NCI-H748 (cell line): ENCODE measurements around the gene ARNT2.
"Not testable (repeated sequence)": the region's sequence is repeated elsewhere in the genome, so short reads cannot be mapped to it uniquely, and the experiment has no call there.

Experiments
- DNase-seq: peaks from one replicate; lab custom pipeline; 2025; ENCODE audit not compliant: unreplicated experiment; lab: John Stamatoyannopoulos, UW

ARNT2 gene

GRCh38 chr15:80404057-80404760 is at the start of gene ARNT2:
Gene ARNT2, plus strand, starts transcription at chr15:80404382. Its CDS starts 134 bp downstream, at chr15:80404516.
- DNase-seq: peak; percentile 60

- DNase-seq: peak; percentile 24
Observed at GRCh38 chr15:80367094-80367493, 37.1 kb upstream of the ARNT2 start.

- no peak for DNase-seq
Observed at GRCh38 chr15:80367661-80368060, 36.5 kb upstream of the ARNT2 start.

DNA sequence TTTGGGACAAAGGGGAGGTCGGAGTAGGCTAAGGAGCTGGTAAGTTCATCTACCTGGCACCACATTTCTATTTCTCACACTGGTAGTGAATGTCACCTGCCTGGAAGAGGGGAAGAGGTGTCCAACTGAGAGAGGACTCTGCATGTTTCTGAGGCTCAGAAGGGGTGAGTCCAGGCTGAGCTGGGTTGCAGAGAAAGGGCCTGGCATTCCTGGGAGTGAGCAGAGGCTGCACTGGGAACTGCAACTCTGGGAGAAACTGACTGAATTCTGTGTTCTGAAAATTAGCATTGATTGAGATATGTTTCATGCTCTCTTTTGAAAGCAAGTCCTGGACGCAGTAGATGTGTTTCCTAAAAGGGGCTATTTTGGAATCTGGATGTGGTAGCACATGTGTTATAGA is 32.3 kb upstream of the ARNT2 start:
- no peak for DNase-seq

DNA sequence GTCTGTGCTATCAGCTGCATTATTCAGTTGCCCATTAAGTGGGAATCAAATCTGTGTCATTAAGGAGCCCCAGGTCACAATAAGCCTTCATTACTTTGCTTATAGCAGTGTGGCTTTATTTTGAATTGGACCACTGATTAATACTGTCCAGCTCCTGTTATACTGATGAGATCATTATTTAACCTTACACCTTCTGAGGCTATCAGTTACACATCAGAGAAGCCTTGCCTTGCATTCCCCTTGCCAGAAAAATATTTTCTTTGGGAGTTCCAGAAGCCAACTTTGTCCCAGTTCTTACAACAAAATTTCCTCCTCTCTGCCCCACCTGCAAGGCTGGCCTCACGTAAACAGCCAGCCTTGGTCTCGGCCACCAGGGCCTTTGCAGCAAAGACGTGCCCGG is 29.7 kb upstream of the ARNT2 start:
- DNase-seq: no peak

GRCh38 chr15:80375968-80376891 is 28.0 kb upstream of the ARNT2 start:
- no peak for DNase-seq

DNA sequence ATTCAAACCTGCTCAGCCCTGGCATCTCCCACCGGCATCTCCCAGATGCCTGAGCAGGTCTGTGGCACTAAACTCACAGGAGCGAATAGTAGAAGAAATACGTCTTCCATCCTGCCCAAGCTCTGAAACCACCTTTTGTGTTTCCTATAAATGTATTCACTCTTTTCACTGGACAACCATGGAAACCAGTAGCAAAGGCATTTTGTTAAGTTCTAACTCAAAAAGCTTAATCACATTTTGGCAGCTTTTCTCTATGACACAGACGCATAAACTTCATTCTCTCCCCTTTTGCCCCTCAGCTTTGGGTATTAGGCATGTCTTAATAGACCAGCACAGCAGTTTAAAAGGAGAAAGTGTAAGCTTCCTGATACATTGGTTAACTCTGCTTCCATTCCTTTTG is 24.5 kb upstream of the ARNT2 start:
- DNase-seq: no peak

DNA sequence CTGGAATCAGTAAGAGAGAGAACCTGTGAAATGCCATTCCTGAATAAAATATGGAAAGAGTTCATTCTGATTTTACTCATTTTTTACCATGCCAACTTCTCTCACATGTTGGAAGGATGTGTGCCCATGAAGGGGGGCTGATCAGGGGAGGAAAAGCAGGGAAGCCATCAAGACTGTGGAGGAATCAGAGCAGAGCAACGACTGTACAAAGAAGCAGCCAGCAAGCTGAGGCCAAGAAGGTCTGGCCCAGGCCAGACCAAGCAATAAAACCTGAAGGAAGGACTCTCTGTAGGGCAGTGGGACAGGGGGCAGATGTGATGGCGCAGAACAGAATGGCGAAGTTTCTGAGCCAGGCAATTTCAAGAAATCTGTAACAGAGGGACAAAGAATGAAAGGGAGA is 24.0 kb upstream of the ARNT2 start:
- DNase-seq: no peak

DNA sequence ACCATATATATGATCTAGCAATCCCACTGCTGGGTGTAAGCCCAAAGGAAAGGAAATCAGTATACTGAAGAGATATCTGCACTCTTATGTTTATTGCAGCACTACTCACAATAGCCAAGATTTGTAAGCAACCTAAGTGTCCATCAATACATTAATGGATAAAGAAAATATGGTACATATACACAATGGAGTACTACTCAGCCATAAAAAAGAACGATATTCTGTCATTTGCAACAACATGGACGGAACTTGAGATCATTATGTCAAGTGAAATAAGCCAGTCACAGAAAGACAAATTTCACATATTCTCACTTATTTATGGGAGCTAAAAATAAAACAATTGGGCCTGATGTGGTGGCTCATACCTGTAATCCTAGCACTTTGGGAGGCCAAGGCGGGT is 21.9 kb upstream of the ARNT2 start:
- no peak for DNase-seq

GRCh38 chr15:80384432-80384831 is 19.8 kb upstream of the ARNT2 start:
- DNase-seq: no peak

DNA sequence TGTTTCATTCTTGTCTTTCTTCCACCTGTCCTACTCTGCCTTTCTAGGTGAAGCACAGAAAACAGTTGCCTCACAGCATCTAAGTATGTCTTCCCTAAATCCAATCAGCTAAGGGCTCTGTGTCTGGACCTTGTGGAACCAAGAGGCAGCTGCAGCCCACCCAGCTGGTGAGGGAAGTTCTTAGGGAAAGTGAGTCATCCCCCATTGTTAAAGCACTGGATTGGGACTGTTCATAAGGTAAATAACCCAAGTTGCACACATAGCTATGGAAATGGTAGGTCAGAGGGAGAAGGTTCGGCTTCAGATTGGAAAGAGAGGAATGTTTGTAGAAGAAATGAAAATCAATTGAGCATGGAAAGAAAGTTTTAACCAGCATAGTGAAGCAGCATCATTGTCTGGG is 18.0 kb upstream of the ARNT2 start:
- no peak for DNase-seq

GRCh38 chr15:80388326-80388725 is 15.9 kb upstream of the ARNT2 start:
- no peak for DNase-seq

DNA sequence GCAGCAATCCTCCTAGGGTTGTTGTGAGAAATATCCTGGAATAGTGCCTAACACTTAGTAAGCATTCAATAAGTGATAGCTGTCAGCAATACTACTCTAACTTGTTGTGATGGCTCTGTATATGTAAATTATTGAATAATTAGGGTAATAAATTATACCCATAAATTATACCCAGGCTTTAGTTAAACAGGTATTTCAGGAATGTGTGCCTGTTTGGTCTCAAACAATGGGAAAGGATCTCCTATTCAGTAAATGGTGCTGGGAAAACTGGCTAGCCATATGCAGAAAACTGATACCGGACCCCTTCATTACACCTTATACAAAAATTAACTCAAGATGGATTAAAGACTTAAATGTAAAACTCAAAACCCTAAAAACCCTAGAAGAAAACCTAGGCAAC is 14.8 kb upstream of the ARNT2 start:
- DNase-seq: no peak

- not testable (repeated sequence) for DNase-seq
Observed at GRCh38 chr15:80390942-80391341, 13.2 kb upstream of the ARNT2 start.

GRCh38 chr15:80395616-80396015 is 8.6 kb upstream of the ARNT2 start:
- no peak for DNase-seq

- DNase-seq: no peak
Observed at GRCh38 chr15:80396096-80396495, 8.1 kb upstream of the ARNT2 start.

DNA sequence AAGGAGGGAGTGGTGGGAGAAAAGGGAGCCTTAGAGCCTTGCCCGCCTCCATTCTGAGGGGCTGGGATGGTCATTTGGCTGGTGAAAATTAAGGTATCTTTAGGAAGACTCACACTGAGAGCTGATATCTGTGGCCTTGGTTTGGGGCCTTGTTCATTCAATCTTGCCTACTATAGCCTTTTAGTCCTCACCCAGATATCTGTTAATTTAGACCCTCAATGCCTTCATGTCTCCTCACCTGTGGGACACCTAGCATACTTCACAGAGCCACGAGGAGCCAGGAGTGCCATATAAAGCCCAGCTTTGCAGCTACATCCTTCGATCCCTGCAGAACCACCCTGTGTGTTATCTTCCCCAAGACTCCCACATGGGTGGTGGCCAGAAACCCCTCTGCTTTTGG is 4.7 kb upstream of the ARNT2 start:
- no peak for DNase-seq

- peak; percentile 16 for DNase-seq
Observed at GRCh38 chr15:80401456-80401855, 2.7 kb upstream of the ARNT2 start.

DNA sequence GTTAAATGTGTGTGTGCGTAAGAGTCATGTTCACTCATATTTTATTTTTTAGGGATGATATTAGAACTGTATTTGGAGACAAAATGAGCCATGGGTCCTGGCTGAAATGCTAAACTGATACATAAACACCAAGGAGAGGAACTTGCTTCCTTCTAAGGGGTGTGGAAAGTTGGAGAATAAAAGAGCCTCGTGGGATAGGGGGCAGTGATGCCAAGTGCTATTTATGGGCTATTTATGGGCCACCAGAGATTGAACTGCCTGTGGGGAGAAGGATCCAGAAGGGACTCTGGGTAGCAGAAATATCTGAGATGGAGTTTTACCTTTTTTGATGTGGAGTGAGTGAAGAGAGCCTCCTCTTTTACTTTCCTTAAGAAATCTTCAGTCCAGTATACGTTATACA is 1.8 kb upstream of the ARNT2 start:
- no peak for DNase-seq

DNA sequence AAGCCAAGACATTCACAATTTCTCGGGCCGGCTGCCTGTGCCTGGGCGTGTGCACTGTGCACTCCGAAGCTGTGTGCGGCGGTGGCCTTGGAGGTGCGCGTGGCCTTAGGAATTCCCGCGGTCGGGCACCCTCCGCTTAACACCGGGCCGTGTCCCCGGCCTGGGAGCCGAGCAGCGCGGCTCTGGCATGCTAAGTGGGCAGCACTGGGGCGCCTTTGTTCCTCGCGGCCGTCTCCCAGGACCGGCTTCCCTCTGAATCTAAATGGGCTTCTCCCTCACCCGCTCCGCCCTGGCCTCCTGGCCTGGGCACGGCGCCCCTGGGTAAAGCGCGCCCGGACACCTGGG is 498 bp upstream of the ARNT2 start:
- DNase-seq: peak; percentile 57

DNA sequence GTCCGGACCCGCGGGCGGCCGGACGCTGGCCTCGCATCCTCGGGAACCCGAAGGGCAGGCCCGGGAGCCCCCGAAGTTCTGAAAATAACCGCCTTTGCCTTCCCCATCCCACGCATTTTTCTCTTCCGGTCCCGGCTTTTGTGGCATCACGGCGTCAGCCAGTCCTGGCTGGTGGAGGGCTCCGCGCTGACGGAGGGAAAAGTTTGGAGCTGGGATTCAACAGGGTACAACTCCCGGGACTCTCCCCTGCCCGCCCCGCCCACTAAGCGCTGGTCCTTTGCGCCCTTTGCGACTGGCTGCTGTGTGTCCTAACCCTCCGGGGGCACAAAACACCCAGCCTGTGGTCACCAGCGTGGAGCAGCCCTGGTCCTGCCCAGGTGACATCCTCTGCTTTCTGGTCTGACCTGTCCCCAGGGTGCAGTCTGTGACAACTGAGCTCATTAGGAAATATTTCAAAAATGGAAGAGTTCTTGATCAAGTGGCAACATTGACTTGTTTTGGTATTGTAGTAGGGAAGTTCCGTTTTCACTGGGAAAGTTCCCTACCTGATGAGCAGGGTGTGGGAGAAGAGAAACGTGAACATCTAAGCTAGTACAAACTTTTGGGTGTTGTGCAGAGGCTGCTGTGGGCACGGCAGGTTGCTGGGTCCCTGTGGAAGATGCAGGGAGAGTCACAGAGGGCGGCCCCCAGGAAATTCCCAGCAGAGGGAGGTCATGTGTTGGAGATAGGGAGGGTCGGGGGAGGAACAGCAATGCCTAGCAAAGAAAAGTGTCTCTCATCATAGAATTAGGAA is 775 bp downstream of the ARNT2 start:
- DNase-seq: peak; percentile 54

DNA sequence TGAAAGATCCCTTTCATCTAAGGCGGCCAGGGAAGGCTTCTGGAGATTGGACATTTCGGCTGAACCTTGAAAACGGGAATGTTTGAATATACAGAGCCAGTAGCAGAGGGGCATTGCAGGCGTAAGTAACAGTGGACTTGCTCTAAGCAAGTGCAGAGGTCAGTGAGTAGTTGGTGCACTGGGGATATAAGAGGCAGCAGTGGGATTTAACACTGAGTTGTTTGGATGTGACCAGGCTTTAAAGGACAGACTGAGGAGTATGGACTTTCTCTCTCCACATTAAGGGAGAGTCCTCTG is 1.3 kb downstream of the ARNT2 start:
- DNase-seq: no peak
